Measurements from ENCODE around the gene EIF4B. TPM values are rescaled to one million over a fixed set of nuclear protein-coding genes. Genes with fewer than 3 reads are reported as not detected.

EIF4B gene
- total RNA-seq, 1 donor from 2014 or later, result 544 TPM

- H3K4me3 Mint-ChIP-seq, result peak overlapping the region; percentile 50
- H3K27ac Mint-ChIP-seq, result peak overlapping the region; percentile 48
- peaks cover 5% of the 10 kb centered on the region for H3K36me3 Mint-ChIP-seq
- no peaks in the 10 kb centered on the region for H3K9me3 Mint-ChIP-seq
- no peaks in the 10 kb centered on the region for H3K27me3 Mint-ChIP-seq (ENCODE audit: low read depth)
- DNase-seq (ENCODE audit: low spot score in 2 of 2, unreplicated experiment in 2 of 2), result no peak
- H3K4me1 Mint-ChIP-seq, result peaks cover 60% of the 10 kb centered on the region
- no peak for TF ChIP-seq CTCF (IDR thresholded peaks at IDR 0.05; ENCODE audit: unreplicated experiment)
Observed at GRCh38 chr12:53052419-53053217, 46.4 kb downstream of the EIF4B start.

GRCh38 chr12:53053218-53054111, 47.2 kb downstream of the EIF4B start:
- Mint-ChIP-seq H3K9me3 (no peaks in the 10 kb centered on the region), H3K27me3 (ENCODE audit: low read depth) (no peaks in the 10 kb centered on the region), H3K27ac (peak overlapping the region; percentile 99), H3K4me1 (peaks cover 52% of the 10 kb centered on the region), H3K36me3 (peaks cover 5% of the 10 kb centered on the region), H3K4me3 (peak overlapping the region; percentile 93)
- TF ChIP-seq CTCF (IDR thresholded peaks at IDR 0.05; ENCODE audit: unreplicated experiment), result peak; percentile 74
- DNase-seq (ENCODE audit: low spot score in 2 of 2, unreplicated experiment in 2 of 2), result peak in 1 of 2 experiments; percentile 72

GRCh38 chr12:53054112-53054878, 48.0 kb downstream of the EIF4B start:
- Mint-ChIP-seq H3K4me1 (peaks cover 43% of the 10 kb centered on the region), H3K4me3 (peak overlapping the region; percentile 93), H3K27me3 (ENCODE audit: low read depth) (no peaks in the 10 kb centered on the region), H3K27ac (peak overlapping the region; percentile 99), H3K36me3 (peaks cover 5% of the 10 kb centered on the region), H3K9me3 (no peaks in the 10 kb centered on the region)
- TF ChIP-seq CTCF (IDR thresholded peaks at IDR 0.05; ENCODE audit: unreplicated experiment), result no peak
- DNase-seq (ENCODE audit: low spot score in 2 of 2, unreplicated experiment in 2 of 2), result peak; percentile 93 to 94

GRCh38 chr12:53055471-53056266, 49.4 kb downstream of the EIF4B start:
- H3K4me3 Mint-ChIP-seq, result peak overlapping the region; percentile 50
- H3K27me3 Mint-ChIP-seq (ENCODE audit: low read depth), result no peaks in the 10 kb centered on the region
- no peak for DNase-seq (ENCODE audit: low spot score in 2 of 2, unreplicated experiment in 2 of 2)

More at GRCh38 chr12:53055471-53056266, 49.4 kb downstream of the EIF4B start:
- Mint-ChIP-seq H3K9me3 (no peaks in the 10 kb centered on the region), H3K4me1 (peaks cover 32% of the 10 kb centered on the region), H3K36me3 (peaks cover 5% of the 10 kb centered on the region), H3K27ac (peak overlapping the region; percentile 77)
- no peak for TF ChIP-seq CTCF (IDR thresholded peaks at IDR 0.05; ENCODE audit: unreplicated experiment)
